Measurements from ENCODE around the gene ALOX5AP.

GRCh38 chr13:30698488-30699005 is 36.8 kb upstream of the ALOX5AP start:
- no peak for TF ChIP-seq EZH2 (IDR thresholded peaks at IDR 0.05; ENCODE audit: insufficient read depth, poor library complexity, severe bottlenecking)
- TF ChIP-seq EZH2phosphoT487 (IDR thresholded peaks at IDR 0.05; ENCODE audit: insufficient read depth, low read depth) = no peak

Measured in GM23248 (cell line).